ENCODE results near the gene CBR1.

GRCh38 chr21:36072453-36073162 lies 2.8 kb downstream of the CBR1 start:
- no peak for TF ChIP-seq CTCF (IDR thresholded peaks at IDR 0.05)
- no peak for TF ChIP-seq EP300 (IDR thresholded peaks at IDR 0.05)
